Hypothalamus (tissue), 51 donors: ENCODE results near the gene ITPR2.
A peak's percentile ranks its signal among the peaks of the same experiment; 100 is the strongest.
"Not testable (repeated sequence)": the region's sequence is repeated elsewhere in the genome, so short reads cannot be mapped to it uniquely, and the experiment has no call there.

ENCODE experiments used
- DNase-seq, 51 donors: peaks; one replicate each; lab custom pipeline; 2025; lab: John Stamatoyannopoulos, UW

ITPR2 gene

DNA sequence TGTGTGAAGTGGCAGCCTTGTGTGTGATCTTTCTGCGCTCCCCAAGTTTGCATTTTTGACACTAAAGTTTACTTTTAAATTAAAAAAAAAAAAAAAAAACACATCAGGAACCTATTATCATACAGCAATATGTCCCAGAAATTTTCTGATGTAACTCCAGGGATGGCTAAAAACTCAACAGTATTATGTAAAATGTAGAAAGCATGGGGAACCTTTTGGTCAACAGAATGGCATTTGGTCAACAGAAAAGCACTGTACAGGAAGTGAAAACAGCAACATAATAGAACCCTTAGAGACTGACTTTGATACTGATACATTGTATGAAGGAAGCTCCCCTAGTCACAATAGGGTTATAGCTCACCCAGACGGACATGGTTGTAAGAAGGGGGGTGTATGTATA, 224.3 kb downstream of the ITPR2 start:
- DNase-seq: no peak

DNA sequence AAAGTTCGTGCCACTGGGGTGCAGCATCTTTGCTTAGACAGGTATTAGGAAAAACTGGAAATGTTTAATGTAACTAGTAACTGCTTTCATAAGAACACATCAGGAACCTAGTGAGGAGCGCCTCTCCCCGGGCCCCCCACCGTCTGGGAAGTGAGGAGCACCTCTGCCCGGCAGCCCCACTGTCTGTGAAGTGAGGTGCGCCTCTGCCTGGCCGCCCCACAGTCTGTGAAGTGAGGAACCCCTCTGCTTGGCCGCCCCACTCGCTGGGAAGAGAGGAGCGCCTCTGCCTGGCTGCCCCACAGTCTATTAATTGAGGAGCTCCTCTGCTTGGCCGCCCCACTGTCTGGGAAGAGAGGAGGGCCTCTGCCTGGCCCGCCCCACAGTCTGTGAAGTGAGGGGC, 224.7 kb downstream of the ITPR2 start:
- no peak for DNase-seq

DNA sequence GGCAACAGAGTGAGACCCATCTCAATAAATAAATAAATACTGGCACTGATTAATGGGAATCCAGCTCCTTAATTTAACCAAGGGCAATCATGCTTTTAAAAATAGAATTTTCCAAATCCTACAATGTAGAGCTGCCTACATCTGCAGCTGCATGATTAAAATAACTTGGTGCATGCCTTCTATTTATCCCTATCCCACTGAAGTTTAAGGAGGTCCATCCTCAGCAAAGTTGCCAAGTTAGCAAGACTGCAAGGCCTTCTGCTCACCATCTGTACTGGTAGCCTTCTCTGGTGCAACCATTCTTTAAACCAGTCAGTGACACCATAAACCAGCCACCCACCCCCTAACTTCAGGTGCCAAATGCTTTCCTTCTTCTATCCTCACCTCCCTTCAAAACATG, 226.1 kb downstream of the ITPR2 start:
- no peak for DNase-seq

DNA sequence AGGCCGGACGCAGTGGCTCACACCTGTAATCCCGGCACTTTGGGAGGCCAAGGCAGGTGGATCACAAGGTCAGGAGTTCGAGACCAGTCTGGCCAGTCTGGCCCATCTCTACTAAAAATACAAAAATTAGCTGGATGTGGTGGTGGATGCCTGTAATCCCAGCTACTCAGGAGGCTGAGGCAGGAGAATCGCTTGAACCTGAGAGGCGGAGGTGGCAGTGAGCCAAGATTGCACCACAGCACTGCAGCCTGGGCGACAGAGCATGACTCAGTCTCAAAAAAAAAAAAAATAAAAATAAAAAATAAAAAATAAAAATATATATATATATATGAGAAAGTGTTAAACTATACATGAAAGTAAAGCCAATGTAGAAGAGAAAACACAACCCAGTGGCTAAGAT, 228.2 kb downstream of the ITPR2 start:
- not testable (repeated sequence) for DNase-seq

DNA sequence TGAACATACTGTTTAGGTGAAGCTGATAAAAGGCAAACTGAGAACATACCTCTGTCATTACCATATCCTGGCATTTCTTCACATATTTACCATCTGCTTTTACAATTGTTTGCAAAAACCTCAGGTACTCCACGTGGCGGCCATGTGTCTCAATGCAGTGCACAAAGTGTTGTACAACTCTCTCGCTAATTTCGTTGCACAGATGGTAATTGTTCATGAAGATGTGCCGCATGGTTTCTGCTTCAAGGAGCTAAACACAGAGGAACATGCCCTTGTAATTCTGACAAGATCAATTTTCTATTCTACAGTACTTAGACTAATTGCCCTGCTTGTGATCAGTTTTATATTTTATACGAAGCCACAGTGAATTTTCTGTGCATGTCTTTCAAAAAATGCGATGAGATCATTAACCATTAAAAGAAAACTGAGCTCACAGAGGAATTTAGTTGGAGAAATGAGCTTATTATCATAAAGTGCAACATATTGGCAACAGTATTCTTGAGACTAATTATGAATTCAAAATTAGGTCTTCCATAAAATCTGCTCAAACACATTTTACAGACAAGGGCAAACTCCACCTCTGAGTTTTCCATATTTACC, 233.8 kb downstream of the ITPR2 start:
- DNase-seq: no peak

DNA sequence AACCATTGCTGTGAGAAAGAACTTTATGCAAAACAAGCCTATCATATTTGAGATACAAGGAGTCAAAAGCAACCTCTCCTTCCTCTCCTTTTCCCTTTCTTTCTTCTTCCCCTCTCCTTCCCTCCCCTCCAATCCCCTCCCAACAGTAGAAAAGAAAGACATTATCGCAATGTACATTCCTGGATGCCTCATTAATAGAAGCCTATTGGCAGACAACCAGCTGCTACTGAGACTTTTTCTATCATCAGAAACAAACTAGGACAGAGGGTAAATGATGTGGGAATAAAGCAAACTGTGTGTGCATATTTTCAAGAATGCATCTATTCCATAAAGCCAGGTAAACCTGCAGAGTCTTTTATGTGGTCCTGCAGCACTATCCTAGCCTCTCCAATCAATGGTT, 237.2 kb downstream of the ITPR2 start:
- DNase-seq: no peak

DNA sequence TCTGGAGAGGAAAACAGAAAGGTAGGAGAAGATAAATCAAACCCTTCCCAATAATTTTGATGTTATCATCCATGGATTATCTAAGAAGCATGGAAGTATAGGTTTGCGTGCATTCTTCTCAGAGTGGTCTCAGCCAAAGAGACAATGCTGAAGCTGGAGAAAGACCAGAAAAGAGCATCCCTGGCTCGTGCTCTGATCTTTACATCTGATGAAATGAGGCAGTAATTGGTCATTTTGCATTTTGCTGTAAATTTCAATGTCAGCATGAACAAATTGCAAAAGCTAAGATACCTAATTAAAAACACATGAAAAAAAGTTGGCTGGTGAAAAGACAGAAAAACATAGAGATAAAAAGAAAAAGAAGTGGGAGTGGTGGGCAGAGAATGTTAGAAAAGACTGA, 252.4 kb downstream of the ITPR2 start:
- DNase-seq: no peak

DNA sequence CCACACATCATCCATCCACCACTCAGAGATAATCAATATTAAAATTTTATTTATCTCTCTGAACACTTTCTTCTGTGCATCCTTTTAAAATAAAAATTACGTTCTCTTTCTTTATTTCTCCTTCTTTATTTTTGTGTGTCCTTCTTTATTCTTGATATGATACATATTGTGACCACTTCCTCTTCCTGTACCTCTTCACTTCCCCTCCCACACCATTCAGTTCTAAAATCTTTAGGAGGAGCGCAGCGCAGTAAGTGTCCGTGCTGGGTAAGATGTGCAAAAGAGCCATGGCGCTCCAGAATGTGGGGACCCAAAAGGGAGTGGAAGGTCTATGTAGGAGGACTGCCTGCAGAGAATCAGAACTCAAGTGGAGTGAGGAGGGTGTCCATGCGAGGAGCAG, 256.7 kb downstream of the ITPR2 start:
- DNase-seq: no peak

DNA sequence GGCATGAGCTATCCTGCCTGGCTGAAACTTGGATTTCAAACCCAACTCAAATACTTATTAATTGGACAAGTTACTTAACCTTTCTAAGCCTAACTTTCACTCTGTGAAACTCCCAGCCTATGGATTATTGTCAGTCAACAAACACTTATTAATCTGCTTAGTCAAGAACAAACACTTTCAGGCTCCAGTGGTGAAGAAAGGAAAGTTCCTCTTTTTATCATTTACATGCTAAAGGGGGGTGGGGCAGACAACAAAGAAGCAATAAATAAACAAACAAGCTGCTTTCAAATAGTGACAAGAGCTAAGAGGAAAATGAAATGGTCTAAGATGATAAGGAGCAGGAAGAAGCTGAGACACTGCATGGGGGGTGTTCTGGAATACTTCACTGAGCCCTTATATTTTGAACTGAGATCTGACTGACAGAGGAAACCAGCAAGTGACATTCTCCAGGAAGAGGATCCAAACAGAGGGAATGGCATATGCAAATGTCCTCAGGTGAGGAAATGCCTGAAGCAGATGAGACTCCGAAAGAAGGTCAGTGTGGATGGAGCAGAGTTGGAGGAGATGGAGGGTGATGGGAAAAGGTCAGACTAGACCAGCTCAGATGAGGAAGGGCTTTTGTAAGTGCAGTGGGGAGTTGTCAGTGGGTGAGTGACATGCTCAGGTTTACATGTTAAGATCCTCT, 259.6 kb downstream of the ITPR2 start:
- DNase-seq: no peak

DNA sequence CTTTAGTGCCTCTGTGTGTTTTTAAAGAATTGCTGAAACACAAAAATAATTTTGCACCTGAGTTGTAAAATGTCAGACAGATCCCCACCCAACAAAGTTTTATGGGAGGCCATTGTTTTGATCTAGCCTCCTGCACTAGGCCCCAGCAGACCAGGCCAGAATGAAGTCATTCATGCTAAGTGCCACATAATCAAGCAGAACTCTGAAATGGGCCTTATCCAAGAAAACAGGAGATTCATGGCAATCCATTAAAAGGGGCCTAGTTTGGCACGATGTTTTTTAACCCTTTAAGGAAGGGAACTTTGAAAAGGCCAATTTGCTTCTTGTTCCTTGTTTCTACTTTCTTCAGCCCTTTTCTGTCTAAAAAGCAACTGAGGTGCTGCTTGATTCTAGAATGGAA, 260.9 kb downstream of the ITPR2 start:
- DNase-seq: peak in 1 of 51 donors; percentile 2

DNA sequence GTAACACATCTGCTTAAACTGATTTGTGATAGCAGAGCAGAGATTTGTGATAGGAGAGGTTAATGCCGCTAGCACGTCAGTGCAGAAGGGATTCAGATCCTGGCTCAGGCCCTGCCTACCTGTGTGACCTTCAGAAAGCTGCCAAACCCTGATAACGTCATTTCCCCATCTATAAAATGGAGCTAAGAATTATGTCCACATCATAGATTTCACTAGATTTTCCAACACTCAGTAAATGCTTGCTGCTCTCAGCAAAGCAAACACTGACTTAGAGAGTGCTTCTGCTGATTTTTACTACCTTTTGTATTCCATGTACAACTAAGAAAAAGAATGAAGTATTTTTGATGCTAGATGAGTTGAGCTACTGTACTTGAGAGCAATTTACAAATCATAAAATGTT, 261.4 kb downstream of the ITPR2 start:
- DNase-seq: no peak

DNA sequence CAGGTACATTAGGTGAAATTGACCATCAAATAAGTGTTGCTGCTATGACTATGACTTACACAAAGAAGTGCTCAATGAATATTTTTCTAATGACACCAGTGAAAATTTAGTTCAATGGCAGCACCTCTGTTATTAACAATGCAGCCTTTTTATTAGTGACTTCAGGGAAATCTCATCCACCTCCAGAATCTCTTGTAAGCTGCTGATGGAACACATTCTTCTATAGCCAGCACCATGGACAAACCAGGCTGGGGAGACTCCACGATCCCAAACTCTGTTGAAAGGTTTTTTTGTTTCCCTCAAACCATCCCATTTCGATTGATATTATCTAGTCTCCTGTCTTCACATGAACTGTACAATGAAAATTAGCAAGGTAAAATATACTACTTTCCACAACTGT, 265.9 kb downstream of the ITPR2 start:
- DNase-seq: peak in 1 of 51 donors; percentile 1

DNA sequence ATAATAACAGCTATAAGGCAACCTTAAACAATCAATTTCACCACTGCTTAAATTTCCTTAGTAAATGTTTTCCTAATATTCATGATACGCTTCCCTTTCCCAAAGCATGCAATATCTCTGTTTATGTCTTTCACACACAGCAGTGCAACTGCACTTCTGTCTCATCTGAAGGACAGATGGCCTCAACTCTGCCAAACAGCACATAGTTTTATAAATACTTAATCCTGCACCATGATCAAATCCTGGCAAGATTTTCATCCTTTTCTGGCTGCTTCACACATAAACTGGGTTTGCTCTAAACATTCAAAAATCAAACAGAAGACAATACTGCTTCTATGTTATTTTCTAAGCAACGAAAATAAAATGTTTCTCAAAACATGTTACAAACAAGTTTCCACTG, 266.3 kb downstream of the ITPR2 start:
- no peak for DNase-seq

DNA sequence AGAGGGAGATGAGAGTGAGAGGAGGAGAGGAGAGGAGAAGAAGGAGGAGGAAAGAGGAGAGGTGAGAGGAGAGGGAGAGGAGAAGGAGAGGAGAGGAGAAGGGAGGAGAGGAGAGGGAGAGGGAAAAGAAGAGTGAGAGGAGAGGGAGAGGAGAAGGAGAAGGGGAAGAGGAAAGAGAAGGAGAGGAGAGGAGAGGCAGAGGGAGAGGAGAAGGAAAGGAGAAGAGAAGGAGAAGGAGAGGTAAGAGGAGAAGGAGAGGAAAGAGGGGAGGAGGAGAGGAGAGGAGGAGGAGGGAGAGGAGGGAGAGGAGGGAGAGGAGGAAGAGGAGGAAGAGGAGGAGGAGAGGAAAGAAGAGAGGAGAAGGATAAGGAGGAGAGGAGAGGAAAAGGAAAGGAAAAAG, 266.8 kb downstream of the ITPR2 start:
- no peak for DNase-seq

DNA sequence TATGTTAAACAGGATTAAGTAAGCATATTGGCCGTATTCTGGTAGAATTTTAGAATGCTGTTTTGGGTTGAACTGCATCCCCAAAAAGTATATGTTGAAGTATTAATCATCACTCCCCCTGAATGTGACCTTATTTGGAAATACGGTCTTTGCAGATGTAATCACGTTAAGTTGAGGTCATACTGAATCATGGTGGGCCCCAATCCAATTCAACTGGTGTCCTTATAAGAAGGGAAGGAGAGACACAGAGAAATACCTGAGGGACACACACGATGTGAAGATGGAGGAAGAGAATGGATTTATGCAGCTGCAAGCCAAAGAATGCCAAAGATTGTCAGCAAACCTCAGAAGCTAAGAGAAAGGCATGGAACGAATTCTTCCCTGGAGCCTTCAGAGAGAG, 268.6 kb downstream of the ITPR2 start:
- DNase-seq: no peak

DNA sequence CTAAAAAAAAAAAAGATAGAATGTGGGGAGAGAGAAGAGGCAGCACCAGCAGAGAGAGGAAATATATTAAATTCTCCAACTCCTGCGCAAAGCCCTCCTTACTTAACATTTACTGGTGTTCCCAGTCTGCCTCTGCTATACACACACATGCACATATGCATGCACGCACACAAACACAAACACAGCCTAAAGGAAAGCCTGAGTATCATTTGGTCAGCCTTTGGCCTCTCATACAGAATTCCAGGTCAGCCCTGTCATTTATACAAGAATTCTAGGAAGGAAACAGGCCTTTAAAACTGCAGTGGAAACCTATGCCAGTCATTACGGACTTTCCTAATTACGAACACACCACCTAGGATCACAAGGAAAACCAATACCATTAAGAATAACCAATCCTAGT, 269.4 kb downstream of the ITPR2 start:
- DNase-seq: no peak

DNA sequence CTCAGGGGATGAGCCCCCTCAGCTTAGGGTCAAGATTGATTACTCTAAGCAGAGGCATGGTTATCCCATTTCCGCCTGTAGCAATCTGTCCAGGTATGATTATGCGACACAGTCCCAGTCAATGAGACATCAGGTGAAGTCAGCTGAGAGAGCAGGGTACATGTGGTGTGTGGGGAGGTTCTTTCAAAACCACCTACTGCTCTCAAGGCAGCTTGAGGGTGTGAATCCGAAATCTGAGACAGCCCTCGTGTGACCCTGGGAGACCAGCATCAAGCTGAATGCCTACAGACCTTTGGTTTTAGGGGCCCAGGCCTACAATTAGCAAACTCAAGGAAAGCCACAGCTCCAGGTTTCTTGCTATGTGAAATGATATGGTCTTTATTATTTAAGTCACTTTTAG, 275.7 kb downstream of the ITPR2 start:
- no peak for DNase-seq

DNA sequence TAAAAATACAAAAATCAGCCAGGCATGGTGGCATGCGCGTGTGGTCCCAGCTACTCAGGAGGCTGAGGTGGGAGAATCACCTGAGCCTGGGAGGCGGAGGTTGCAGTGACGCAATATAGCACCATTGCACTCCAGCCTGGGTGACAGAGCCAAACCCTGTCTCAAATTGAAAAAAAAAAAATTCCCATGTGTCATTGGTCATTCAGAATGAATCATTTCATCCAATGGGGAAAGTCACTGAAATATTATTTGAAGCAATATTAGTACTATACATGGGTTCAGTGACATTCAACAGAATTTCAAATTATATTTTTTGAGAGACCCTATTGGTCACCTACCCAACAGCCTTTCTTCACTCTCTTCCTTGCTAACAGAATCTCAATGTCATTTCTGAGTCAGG, 276.1 kb downstream of the ITPR2 start:
- no peak for DNase-seq

DNA sequence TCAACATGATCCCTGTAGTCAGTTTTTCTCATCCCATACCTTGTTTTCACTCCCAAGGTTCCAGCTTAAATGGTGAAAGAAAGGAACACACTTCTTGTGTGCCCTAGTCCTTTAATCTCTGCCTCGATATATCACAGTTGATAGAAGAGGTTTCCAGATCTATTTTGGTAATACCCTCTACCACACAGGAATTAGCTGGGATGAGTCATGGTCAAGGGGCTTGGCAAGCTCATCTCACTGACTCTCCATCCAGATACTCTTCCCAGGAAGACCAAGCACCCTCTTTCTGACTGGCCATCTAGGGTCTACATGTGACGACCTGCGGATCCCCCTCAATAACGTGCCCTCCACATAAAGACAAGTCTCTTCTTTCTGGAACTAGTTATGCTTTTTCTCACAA, 277.9 kb downstream of the ITPR2 start:
- no peak for DNase-seq

DNA sequence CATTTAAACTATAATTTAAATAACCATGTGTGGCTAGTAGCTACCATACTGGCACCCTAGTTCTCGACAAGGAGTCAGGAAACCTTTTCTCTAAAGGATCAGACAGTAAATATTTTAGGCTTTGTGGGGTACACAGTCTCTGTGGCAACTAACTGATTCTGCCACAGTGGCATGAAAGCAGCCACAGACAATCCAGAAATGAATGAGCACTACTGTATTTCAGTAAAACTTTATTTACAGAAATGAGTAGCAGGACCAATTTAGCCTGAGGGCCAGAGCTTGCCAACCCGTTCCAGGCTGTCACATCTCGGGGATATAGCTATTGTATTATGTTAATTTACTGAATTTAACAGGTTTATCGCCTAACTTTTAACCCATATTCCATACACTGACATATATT, 278.7 kb downstream of the ITPR2 start:
- DNase-seq: no peak

DNA sequence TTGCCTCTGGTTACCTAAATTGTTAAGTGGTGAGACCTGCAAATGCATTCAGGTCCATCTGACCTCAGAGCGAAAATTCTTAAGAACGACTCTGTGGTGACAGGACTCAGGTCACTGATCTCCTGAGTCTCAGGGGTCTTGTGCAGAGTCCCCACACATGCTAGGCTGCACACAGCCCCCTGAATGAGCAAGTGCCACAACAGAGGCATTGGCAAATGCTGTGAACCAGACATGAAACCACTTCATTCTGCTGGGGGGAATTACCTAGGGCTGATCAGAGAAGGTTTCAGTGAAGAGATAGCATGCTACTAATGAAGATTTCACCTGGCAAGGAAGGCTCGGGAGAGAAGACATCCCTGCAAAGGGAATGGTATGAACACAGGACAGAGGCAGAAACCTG, 281.6 kb downstream of the ITPR2 start:
- no peak for DNase-seq

DNA sequence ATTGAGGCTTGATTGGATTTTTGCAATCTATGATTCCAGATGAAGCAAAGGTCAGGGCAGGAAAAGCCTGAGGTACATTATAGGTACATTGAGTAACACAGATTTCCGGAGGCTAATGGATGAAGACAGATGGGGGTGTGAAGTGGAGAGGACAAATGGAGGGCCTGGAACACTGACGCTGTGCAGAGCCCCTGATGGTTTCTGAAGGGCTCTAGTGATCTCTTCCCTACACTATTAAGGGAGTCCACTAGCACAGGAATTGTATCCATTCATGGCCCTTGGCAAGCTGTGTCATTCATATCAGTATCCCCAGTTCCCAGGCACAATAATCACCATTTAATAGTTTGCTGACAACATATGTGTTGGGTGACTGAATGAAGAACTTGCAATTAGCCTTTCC, 284.8 kb downstream of the ITPR2 start:
- no peak for DNase-seq
